GM21619 (cell line): ENCODE results near the gene RASA2.
A peak's percentile ranks its signal among the peaks of the same experiment; 100 is the strongest.
"Not testable (repeated sequence)": the region's sequence is repeated elsewhere in the genome, so short reads cannot be mapped to it uniquely, and the experiment has no call there.

Experiments
- ATAC-seq: cut with Tn5 transposase; IDR thresholded peaks from one replicate; pipeline ENCODE4 v1.9.1; 2021; ENCODE audit not compliant: unreplicated experiment

The RASA2 gene

GRCh38 chr3:141457624-141458236 lies 29.1 kb upstream of the RASA2 start:
- no peak for ATAC-seq

GRCh38 chr3:141459008-141459407 lies 27.8 kb upstream of the RASA2 start:
- no peak for ATAC-seq

DNA sequence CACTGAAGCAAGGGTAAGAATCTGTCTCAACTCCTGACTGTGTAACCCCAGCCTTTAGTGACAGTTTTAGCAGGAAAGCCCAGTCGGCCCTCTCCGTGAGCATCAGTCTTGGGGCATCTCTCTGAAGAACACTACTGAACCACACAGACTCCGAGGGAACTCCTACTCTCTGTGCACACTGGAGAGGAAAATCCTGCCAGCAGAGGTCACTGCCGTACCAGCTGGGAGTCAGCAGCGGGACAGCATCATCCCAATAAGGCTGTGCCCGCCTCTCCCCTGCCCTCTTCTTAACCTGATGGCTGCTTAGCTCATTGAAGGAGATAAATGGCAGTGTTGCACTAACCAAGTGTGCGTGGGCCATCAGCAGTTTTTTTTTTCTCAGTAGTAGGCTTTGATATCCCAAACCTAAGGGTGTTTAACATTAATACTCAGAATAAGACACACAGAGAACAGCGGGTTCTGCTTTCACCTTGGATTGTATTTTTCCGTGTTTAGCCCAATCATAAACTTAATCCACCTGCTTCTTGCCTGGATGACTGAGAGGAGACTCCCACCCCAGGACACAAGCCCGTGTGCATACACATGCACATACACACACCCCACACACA lies 26.6 kb upstream of the RASA2 start:
- peak; percentile 95 for ATAC-seq

DNA sequence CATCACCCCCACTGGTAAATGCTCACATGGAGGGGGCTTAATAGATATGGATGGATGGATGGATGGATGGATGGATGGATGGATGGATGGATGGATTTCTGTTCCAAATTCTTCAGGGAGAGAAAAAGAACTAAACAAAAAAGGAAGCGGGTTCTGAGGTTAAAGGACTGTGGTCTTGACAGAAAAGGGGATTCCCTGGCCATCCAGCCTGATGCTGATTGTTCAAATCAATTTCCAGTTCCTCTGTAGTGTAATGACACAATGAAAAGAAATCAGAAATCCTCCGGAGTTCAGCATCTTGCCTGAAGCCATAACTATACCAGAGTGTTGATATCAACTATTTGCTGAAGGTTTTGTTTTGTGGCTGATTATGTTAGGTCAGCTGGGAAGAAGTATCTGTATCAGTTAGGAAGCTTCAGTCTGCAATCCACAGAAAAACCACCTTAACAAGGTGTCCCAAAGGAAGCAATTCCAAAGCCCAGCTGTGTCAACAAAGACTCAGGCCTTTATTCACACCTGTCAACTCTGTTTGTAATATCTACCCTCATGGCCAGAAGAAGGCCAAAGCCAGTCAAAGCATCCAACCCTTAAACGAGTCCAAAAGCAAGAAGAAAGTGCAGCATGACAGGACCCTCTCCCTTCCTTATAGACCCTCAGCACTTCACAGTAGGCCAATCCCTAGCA lies 24.5 kb upstream of the RASA2 start:
- no peak for ATAC-seq

DNA sequence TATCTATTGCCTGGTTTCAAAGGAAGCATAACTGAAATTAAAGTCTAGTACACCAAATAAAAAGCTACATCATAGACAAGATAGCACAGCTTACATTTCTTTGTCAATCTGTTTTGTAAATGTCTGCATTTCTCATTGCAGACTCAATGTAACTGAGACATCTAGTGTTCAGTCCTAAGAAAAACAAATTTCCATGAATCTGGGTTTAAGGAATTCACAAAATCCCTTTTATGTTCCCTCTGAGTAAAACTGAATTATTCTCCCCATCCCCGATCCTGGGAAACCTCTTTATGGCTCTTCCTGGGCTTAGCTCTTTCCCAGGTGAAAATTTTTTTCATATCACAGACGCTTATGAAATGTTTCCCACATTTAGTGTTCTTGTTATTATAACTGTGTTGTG lies 21.6 kb upstream of the RASA2 start:
- no peak for ATAC-seq

GRCh38 chr3:141466633-141467169 lies 20.1 kb upstream of the RASA2 start:
- ATAC-seq, result no peak

- no peak for ATAC-seq
Measured at GRCh38 chr3:141469720-141470119, 17.1 kb upstream of the RASA2 start.

DNA sequence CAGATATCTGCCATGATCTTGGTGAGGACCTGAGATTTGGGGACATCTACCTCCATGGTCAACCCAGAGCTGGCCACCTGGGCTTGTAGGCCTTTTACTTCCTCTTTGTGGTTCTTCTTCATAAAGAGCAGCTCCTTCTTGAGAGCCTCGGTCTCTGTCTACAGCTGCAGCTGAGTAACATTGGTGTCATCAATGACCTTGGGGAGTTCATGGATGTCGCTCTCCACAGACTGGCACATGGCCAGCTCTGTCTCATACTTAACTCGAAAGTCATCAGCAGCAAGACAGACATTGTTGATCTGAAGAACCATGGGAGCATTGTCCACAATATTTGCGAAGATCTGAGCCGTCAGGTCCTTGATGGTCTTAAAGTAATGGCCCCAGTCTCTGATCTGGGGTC lies 15.7 kb upstream of the RASA2 start:
- no peak for ATAC-seq

DNA sequence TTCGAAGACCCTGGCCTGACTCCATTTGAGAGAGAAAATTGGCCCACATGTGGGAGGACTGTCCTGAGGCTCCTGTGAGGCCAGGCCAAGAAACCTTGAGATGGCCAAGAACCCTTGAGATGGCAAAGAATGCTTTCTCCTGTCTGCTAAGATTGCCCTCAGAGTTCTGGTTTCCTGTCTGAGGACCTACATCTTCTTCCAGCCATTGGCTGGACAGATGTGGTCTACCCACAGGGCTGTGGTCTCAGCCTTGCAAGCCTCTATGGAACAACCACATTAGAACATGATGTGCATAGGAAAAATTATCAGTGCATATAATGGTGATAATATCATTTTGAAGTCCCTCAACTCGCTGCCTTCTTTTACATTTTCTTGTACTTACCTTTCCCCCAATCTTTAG lies 10.8 kb upstream of the RASA2 start:
- ATAC-seq, result no peak

DNA sequence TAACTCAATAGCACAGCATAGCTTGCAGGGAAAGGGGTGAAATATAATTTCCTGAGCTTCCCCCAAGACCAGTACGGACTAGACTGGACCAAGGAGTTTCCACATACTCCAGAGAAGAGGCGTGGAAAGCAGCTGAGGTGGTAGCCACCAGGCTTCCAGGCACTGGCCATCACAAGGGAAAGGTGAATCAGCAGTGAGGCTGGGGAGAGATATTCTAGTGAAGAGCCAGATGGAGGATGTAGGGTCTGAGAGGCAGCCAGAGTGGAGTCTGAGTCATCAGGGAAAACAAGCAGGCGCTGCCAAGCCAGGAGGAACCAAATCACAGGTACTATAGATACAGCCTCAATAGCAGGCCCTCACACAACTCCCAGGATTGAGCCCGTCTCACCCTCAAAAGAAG lies 9.6 kb upstream of the RASA2 start:
- ATAC-seq, result no peak

- ATAC-seq, result no peak
Measured at GRCh38 chr3:141478139-141478538, 8.7 kb upstream of the RASA2 start.

- ATAC-seq, result not testable (repeated sequence)
Measured at GRCh38 chr3:141478840-141479239, 8.0 kb upstream of the RASA2 start.

DNA sequence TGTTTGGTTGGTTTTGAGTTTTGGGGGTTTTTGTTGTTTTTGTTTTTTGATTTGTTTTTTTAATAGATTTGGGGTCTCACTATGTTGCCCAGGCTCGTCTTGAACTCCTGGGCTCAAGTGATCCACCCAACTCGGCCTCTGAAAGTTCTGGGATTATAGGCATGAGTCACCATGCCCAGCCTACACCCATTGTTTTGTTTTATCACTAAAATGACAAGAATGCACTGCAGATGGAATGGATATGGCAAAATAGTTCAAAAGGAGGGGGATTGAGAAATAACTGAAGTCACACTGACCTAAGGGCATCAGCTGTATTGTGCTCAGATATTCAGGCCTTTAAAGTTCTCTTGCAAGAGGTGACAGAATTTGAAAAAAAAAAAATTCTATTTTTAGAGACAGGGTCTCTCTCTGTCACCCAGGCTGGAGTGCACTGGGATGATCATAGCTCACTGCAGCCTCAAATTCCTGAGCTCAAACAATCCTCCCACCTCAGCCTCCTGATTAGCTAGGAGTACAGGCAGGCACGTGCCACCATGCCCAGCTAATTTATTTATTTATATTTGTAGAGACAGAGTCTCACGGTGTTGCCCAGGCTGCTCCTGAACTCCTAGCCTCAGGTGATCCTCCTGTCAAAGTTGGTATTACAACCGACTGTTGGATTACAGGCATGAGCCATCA lies 4.4 kb upstream of the RASA2 start:
- no peak for ATAC-seq

- ATAC-seq, result no peak
Measured at GRCh38 chr3:141484701-141485287, 2.0 kb upstream of the RASA2 start.

GRCh38 chr3:141485641-141486495 lies 959 bp upstream of the RASA2 start:
- ATAC-seq, result no peak

- no peak for ATAC-seq
Measured at GRCh38 chr3:141486496-141486745, 406 bp upstream of the RASA2 start.

DNA sequence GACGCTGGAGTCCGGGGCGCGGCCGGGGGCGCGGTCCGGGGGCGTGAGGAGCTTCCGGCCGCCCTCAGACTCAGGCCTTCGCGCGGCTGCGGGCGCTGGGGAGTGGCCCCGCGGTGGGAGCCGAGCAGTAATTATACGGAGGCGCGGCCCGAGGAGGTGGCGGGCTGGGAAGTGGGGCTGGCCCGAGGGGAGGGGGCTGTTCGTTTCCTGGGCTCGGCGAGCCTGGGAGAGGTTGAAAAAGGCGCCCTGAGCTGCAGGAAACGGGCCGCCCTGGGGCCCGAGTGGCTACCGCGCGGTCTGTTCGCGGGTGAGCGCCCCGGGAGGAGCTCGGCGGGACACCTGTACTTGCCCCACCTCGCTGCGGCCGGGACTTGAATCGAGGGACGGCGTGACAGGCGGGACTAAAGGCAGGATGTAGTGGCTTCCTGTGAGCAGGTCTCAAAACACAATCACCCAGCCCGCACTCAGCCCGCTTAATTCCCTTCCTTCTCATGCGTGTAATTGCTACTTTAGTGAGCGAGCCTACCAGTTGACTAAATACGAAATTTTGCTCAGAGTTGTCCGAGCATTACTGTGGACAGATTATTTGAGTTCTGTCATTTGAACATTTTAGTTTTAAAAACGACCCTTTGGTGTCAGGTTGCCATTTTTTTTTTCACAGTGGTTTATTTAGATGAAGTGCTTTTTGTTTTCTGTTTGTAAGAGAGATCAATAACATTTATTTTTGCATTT lies 860 bp downstream of the RASA2 start:
- ATAC-seq, result peak; percentile 78

DNA sequence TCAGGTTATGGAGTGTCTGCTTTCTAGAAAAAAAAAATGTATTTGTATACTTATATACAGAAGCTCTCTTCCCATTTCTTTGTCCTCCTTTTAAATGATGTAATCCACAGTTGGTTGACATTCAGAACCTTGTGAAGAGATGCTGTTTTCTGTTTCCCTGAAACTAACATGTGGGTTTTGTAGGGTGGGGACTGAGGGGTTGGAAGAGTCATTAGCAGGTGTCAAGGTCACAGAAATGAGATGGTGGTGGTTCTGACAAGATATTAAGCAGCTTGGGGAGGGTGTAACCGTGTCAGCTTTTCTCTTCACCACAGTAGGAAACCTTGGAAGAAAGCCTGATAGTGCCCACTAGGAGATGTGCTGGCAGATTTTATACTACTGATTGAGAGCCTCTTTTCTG lies 2.4 kb downstream of the RASA2 start:
- ATAC-seq, result no peak

- no peak for ATAC-seq
Measured at GRCh38 chr3:141491081-141491480, 4.3 kb downstream of the RASA2 start.

GRCh38 chr3:141491929-141492328 lies 5.1 kb downstream of the RASA2 start:
- ATAC-seq, result no peak
